GM12878 (cell line): Measurements from ENCODE around the gene TDRD7.

Experiments
- BCLAF1 ChIP-seq: fragments of 450-650 bp; IDR thresholded peaks from 2 replicates; pipeline ENCODE4 v1.6.1; 2017; ENCODE audit warnings: antibody characterized with exemption, mild to moderate bottlenecking, moderate library complexity
- CEBPB ChIP-seq, 2 experiments: fragments of 150-350 bp in 1 of 2; IDR thresholded peaks; 2 replicates each; pipeline ENCODE4 v1.6.1; 2012 to 2014; ENCODE audit warnings: low read depth in 2 of 2, low read length in 2 of 2, borderline replicate concordance in 1 of 2, inconsistent platforms in 1 of 2
- CTCF ChIP-seq, 3 experiments: IDR thresholded peaks in 2 of 3; conservative IDR thresholded peaks in 1 of 3; 2 replicates each; pipeline ENCODE4 v1.5.1; 2011; ENCODE audit warnings: low read depth in 3 of 3, low read length in 3 of 3, mild to moderate bottlenecking in 3 of 3, control low read depth in 2 of 3, moderate library complexity in 2 of 3, inconsistent platforms in 1 of 3, mixed read lengths in 1 of 3; ENCODE audit not compliant: control insufficient read depth in 2 of 3, insufficient read depth in 1 of 3; ENCODE audit errors: extremely low read depth in 1 of 3
- DPF2 ChIP-seq: fragments of 450-650 bp; IDR thresholded peaks from 2 replicates; pipeline ENCODE4 v1.6.1; 2017; ENCODE audit warnings: mild to moderate bottlenecking
- NR2C2 ChIP-seq: IDR thresholded peaks from 2 replicates; pipeline ENCODE4 v1.6.1; 2011; ENCODE audit warnings: borderline replicate concordance, low read depth; ENCODE audit not compliant: control insufficient read depth, insufficient read length
- SIX5 ChIP-seq: IDR thresholded peaks from 2 replicates; pipeline ENCODE4 v1.6.1; 2011; ENCODE audit warnings: mild to moderate bottlenecking, low read depth, low read length, moderate library complexity; ENCODE audit not compliant: severe bottlenecking
- SMC3 ChIP-seq: IDR thresholded peaks from 2 replicates; pipeline ENCODE4 v1.6.1; 2011; ENCODE audit warnings: low read length, improper control_type of control experiment, borderline replicate concordance
- SUZ12 ChIP-seq: fragments of 200-600 bp; sonication (generic); IDR thresholded peaks from one replicate; pipeline ENCODE4 v1.6.1; 2018; ENCODE audit warnings: antibody characterized with exemption, mild to moderate bottlenecking; ENCODE audit not compliant: unreplicated experiment
- TAF1 ChIP-seq: IDR thresholded peaks from 2 replicates; pipeline ENCODE4 v1.6.1; 2011; ENCODE audit warnings: mild to moderate bottlenecking, low read depth, low read length, borderline replicate concordance
- YY1 ChIP-seq: IDR thresholded peaks from 2 replicates; pipeline ENCODE4 v1.6.1; 2011; ENCODE audit warnings: low read depth, mild to moderate bottlenecking, low read length

GRCh38 chr9:97390791-97391406 is 21.0 kb upstream of the TDRD7 start:
- no peak for TF ChIP-seq SMC3
- no peak for TF ChIP-seq BCLAF1
- TF ChIP-seq SUZ12, result no peak
- TF ChIP-seq TAF1, result no peak
- no peak for TF ChIP-seq NR2C2
- TF ChIP-seq YY1, result no peak
- no peak for TF ChIP-seq CTCF (IDR thresholded peaks at IDR 0.05 in 2 of 3, conservative IDR thresholded peaks at IDR 0.05 in 1 of 3; ENCODE audit: control insufficient read depth in 2 of 3, extremely low read depth in 1 of 3, insufficient read depth in 1 of 3, low read depth in 3 of 3, low read length in 3 of 3)
- no peak for TF ChIP-seq DPF2
- no peak for TF ChIP-seq CEBPB (IDR thresholded peaks at IDR 0.05; ENCODE audit: borderline replicate concordance in 1 of 2, low read depth in 2 of 2, low read length in 2 of 2)
- TF ChIP-seq SIX5, result no peak
